Measurements from ENCODE around the gene GSDMA.

The GSDMA gene

GRCh38 chr17:39960524-39961041 lies 2.2 kb upstream of the GSDMA start:
- no peak for DNase-seq (ENCODE audit: low spot score)

- DNase-seq (ENCODE audit: low spot score): peak; percentile 70
These were observed 1.0 kb downstream of the GSDMA start for GRCh38 chr17:39963829-39964228.

GRCh38 chr17:39965017-39965699 lies 2.4 kb downstream of the GSDMA start:
- DNase-seq (ENCODE audit: low spot score): no peak

- DNase-seq (ENCODE audit: low spot score): no peak
These were observed 4.0 kb downstream of the GSDMA start for GRCh38 chr17:39966771-39967170.

GRCh38 chr17:39968761-39969160 lies 6.0 kb downstream of the GSDMA start:
- no peak for DNase-seq (ENCODE audit: low spot score)

GRCh38 chr17:39969375-39969774 lies 6.6 kb downstream of the GSDMA start:
- DNase-seq (ENCODE audit: low spot score): no peak

- no peak for DNase-seq (ENCODE audit: low spot score)
These were observed 7.4 kb downstream of the GSDMA start for GRCh38 chr17:39970157-39970692.

- no peak for DNase-seq (ENCODE audit: low spot score)
These were observed 8.3 kb downstream of the GSDMA start for GRCh38 chr17:39971076-39971603.

- DNase-seq (ENCODE audit: low spot score): no peak
These were observed 9.5 kb downstream of the GSDMA start for GRCh38 chr17:39972271-39972670.

GRCh38 chr17:39973496-39973895 lies 10.7 kb downstream of the GSDMA start:
- no peak for DNase-seq (ENCODE audit: low spot score)

- DNase-seq (ENCODE audit: low spot score): no peak
These were observed 11.6 kb downstream of the GSDMA start for GRCh38 chr17:39974433-39974832.

GRCh38 chr17:39975801-39976200 lies 13.0 kb downstream of the GSDMA start:
- no peak for DNase-seq (ENCODE audit: low spot score)

GRCh38 chr17:39979016-39979670 lies 16.3 kb downstream of the GSDMA start:
- no peak for DNase-seq (ENCODE audit: low spot score)

- DNase-seq (ENCODE audit: low spot score): peak; percentile 2
These were observed 17.1 kb downstream of the GSDMA start for GRCh38 chr17:39979893-39980350.

GRCh38 chr17:39980351-39981206 lies 17.8 kb downstream of the GSDMA start, which contains the start of gene PSMD3:
TSS of gene PSMD3 (plus strand) at chr17:39980807. CDS start at chr17:39980971, 164 bp downstream.
- DNase-seq (ENCODE audit: low spot score): peak; percentile 100

- DNase-seq (ENCODE audit: low spot score): no peak
These were observed 18.5 kb downstream of the GSDMA start for GRCh38 chr17:39981207-39981741.

- DNase-seq (ENCODE audit: low spot score): no peak
These were observed 19.1 kb downstream of the GSDMA start for GRCh38 chr17:39981766-39982375.

GRCh38 chr17:39988206-39988810 lies 25.5 kb downstream of the GSDMA start:
- DNase-seq (ENCODE audit: low spot score): no peak

GRCh38 chr17:39994448-39994847 lies 31.6 kb downstream of the GSDMA start:
- DNase-seq (ENCODE audit: low spot score): no peak

- no peak for DNase-seq (ENCODE audit: low spot score)
These were observed 32.6 kb downstream of the GSDMA start for GRCh38 chr17:39995438-39995837.

- DNase-seq (ENCODE audit: low spot score): no peak
These were observed 33.4 kb downstream of the GSDMA start for GRCh38 chr17:39996162-39996561.
